ENCODE measurements around the gene ZC3H7A. TPM values are rescaled to one million over a fixed set of nuclear protein-coding genes. Genes with fewer than 3 reads are reported as not detected.

Gene ZC3H7A
- total RNA-seq, 2 experiments from 2014 or later, result 58.9 TPM

GRCh38 chr16:11715246-11715947, 81.7 kb downstream of the ZC3H7A start:
- Mint-ChIP-seq H3K36me3 (ENCODE audit: low read depth) (peaks cover 30% of the 10 kb centered on the region), H3K4me1 (ENCODE audit: low read depth) (peaks cover 11% of the 10 kb centered on the region), H3K27me3 (ENCODE audit: low read depth) (no peaks in the 10 kb centered on the region), H3K9me3 (ENCODE audit: insufficient read depth) (no peaks in the 10 kb centered on the region), H3K4me3 (no peak overlapping the region), H3K27ac (no peak overlapping the region)
- DNase-seq (no peak), ATAC-seq (no peak)
- POLR2A ChIA-PET, result no interaction called here
- CTCF ChIA-PET, result interaction anchor here (0.7 to 3.0 kb wide), 26 partner anchors 10 to 751 kb away, joined by 3 to 47 read pairs (median 5); no protein-coding TSS in a partner anchor

GRCh38 chr16:11712122-11712521, 84.9 kb downstream of the ZC3H7A start:
- ChIA-PET POLR2A (interaction anchor here (0.5 to 1.9 kb wide), 2 partner anchors 14 to 399 kb away, joined by 3 to 5 read pairs; no protein-coding TSS in a partner anchor), CTCF (interaction anchor here (1.0 to 3.1 kb wide), 7 partner anchors 14 to 749 kb away, joined by 4 to 21 read pairs (median 5); no protein-coding TSS in a partner anchor)
- Mint-ChIP-seq H3K4me1 (ENCODE audit: low read depth) (peaks cover 6% of the 10 kb centered on the region), H3K27ac (no peak overlapping the region), H3K4me3 (no peak overlapping the region), H3K9me3 (ENCODE audit: insufficient read depth) (no peaks in the 10 kb centered on the region), H3K27me3 (ENCODE audit: low read depth) (no peaks in the 10 kb centered on the region), H3K36me3 (ENCODE audit: low read depth) (peaks cover 36% of the 10 kb centered on the region)
- no peak for DNase-seq
- ATAC-seq, result no peak

GRCh38 chr16:11711662-11712061, 85.4 kb downstream of the ZC3H7A start:
- no peaks in the 10 kb centered on the region for H3K27me3 Mint-ChIP-seq (ENCODE audit: low read depth)
- no peak for DNase-seq
- H3K36me3 Mint-ChIP-seq (ENCODE audit: low read depth), result peaks cover 35% of the 10 kb centered on the region
- H3K27ac Mint-ChIP-seq, result peak overlapping the region; percentile 13
- no peak for ATAC-seq
- CTCF ChIA-PET, result interaction anchor here (0.7 to 3.1 kb wide), 9 partner anchors 14 to 748 kb away, joined by 3 to 21 read pairs (median 4); no protein-coding TSS in a partner anchor
- H3K4me1 Mint-ChIP-seq (ENCODE audit: low read depth), result peaks cover 6% of the 10 kb centered on the region
- no peaks in the 10 kb centered on the region for H3K9me3 Mint-ChIP-seq (ENCODE audit: insufficient read depth)
- POLR2A ChIA-PET, result interaction anchor here (1.9 kb wide), 1 partner anchor 14 kb away, joined by 5 read pairs; no protein-coding TSS in a partner anchor
- no peak overlapping the region for H3K4me3 Mint-ChIP-seq

DNA sequence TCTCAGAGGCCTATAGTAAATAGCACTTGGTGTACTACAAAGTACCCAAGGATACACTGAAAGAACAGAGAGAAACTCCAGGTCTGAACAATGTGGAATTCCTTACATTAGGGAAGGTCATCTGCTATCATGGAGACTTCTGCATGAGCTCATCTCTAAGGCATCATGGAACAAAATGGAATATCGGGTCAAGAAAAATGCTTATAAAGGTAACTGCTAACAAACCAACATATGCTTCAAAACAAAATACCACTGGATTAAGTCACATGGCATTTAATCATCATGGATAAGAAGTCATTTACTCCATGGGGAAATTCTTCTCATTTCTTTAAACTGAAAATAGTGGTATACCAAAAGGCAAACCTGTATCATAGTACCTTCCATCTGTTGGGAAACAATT, 88.6 kb downstream of the ZC3H7A start:
- no peaks in the 10 kb centered on the region for H3K4me1 Mint-ChIP-seq (ENCODE audit: low read depth)
- ATAC-seq, result no peak
- H3K9me3 Mint-ChIP-seq (ENCODE audit: insufficient read depth), result no peaks in the 10 kb centered on the region
- ChIA-PET POLR2A (no interaction called here), CTCF (interaction anchor here (1.0 to 1.8 kb wide), 5 partner anchors 11 to 744 kb away, joined by 3 to 11 read pairs (median 4); no protein-coding TSS in a partner anchor)
- no peaks in the 10 kb centered on the region for H3K27me3 Mint-ChIP-seq (ENCODE audit: low read depth)
- DNase-seq, result no peak
- peaks cover 27% of the 10 kb centered on the region for H3K36me3 Mint-ChIP-seq (ENCODE audit: low read depth)
- no peak overlapping the region for H3K4me3 Mint-ChIP-seq
- H3K27ac Mint-ChIP-seq, result no peak overlapping the region

GRCh38 chr16:11707679-11708197, 89.3 kb downstream of the ZC3H7A start:
- no peak overlapping the region for H3K4me3 Mint-ChIP-seq
- POLR2A ChIA-PET, result no interaction called here
- no peaks in the 10 kb centered on the region for H3K27me3 Mint-ChIP-seq (ENCODE audit: low read depth)
- no peak overlapping the region for H3K27ac Mint-ChIP-seq
- ATAC-seq (no peak), DNase-seq (no peak)
- CTCF ChIA-PET, result interaction anchor here (1.0 to 1.8 kb wide), 6 partner anchors 10 to 743 kb away, joined by 3 to 11 read pairs (median 4); partner anchors contain the start of gene ZC3H7A
- peaks cover 30% of the 10 kb centered on the region for H3K36me3 Mint-ChIP-seq (ENCODE audit: low read depth)
- H3K4me1 Mint-ChIP-seq (ENCODE audit: low read depth), result no peaks in the 10 kb centered on the region
- no peaks in the 10 kb centered on the region for H3K9me3 Mint-ChIP-seq (ENCODE audit: insufficient read depth)

- ATAC-seq (no peak), DNase-seq (no peak)
- H3K9me3 Mint-ChIP-seq (ENCODE audit: insufficient read depth), result no peaks in the 10 kb centered on the region
- ChIA-PET CTCF (interaction anchor here (1.1 to 3.1 kb wide), 2 partner anchors 8 to 735 kb away, joined by 3 to 15 read pairs; no protein-coding TSS in a partner anchor), POLR2A (no interaction called here)
- no peaks in the 10 kb centered on the region for H3K4me1 Mint-ChIP-seq (ENCODE audit: low read depth)
- peaks cover 30% of the 10 kb centered on the region for H3K36me3 Mint-ChIP-seq (ENCODE audit: low read depth)
- no peak overlapping the region for H3K4me3 Mint-ChIP-seq
- no peak overlapping the region for H3K27ac Mint-ChIP-seq
- no peaks in the 10 kb centered on the region for H3K27me3 Mint-ChIP-seq (ENCODE audit: low read depth)
Observed at GRCh38 chr16:11706180-11706742, 90.8 kb downstream of the ZC3H7A start.

GRCh38 chr16:11705311-11706025, 91.6 kb downstream of the ZC3H7A start:
- Mint-ChIP-seq H3K4me3 (no peak overlapping the region), H3K27ac (no peak overlapping the region), H3K4me1 (ENCODE audit: low read depth) (peaks cover 4% of the 10 kb centered on the region), H3K27me3 (ENCODE audit: low read depth) (no peaks in the 10 kb centered on the region), H3K9me3 (ENCODE audit: insufficient read depth) (no peaks in the 10 kb centered on the region), H3K36me3 (ENCODE audit: low read depth) (peaks cover 32% of the 10 kb centered on the region)
- ATAC-seq (no peak), DNase-seq (no peak)
- CTCF ChIA-PET, result interaction anchor here (3.1 kb wide), 1 partner anchor 9 kb away, joined by 15 read pairs; no protein-coding TSS in a partner anchor
- POLR2A ChIA-PET, result no interaction called here

Other genes with a start within 250 kb of the ZC3H7A start
- 10 to 100 TPM; 79.4 to 80.5 TPM for gene LITAF, start 210.3 kb downstream of the ZC3H7A start, total RNA-seq
- gene SNN, start 128.8 kb downstream of the ZC3H7A start, total RNA-seq, result 10 to 100 TPM; 27.3 to 28.9 TPM
- 10 to 100 TPM; 30.1 to 34.4 TPM for gene TXNDC11, start 54.4 kb downstream of the ZC3H7A start, total RNA-seq
- gene RSL1D1, start 54.3 kb upstream of the ZC3H7A start, total RNA-seq, result 100 to 1,000 TPM; 156 to 158 TPM
- 100 to 1,000 TPM; 110 to 114 TPM for gene GSPT1, start 118.7 kb upstream of the ZC3H7A start, total RNA-seq
- gene NPIPB2, start 144.8 kb upstream of the ZC3H7A start, total RNA-seq, result 10 to 100 TPM; 12.0 to 17.9 TPM
- gene TNFRSF17, start 168.0 kb upstream of the ZC3H7A start, total RNA-seq, result not detected
- 10 to 100 TPM; 15.4 to 18.5 TPM for gene SNX29, start 179.5 kb upstream of the ZC3H7A start, total RNA-seq

All from activated CD8-positive, alpha-beta T cell treated with anti-CD3 and anti-CD28 coated beads, Interleukin-2, amount 10 ng/mL, durations not matched to agents 7 days and 5 days (primary cell).